NCI-H1694 treated with DMSO at 0.1 percent for 48 hours (cell line): ENCODE data around the gene RAP1GAP2.
"Not testable (repeated sequence)": the region's sequence is repeated elsewhere in the genome, so short reads cannot be mapped to it uniquely, and the experiment has no call there.

ENCODE experiments used
- DNase-seq: peaks from one replicate; lab custom pipeline; 2025; lab: John Stamatoyannopoulos, UW

RAP1GAP2 gene

DNA sequence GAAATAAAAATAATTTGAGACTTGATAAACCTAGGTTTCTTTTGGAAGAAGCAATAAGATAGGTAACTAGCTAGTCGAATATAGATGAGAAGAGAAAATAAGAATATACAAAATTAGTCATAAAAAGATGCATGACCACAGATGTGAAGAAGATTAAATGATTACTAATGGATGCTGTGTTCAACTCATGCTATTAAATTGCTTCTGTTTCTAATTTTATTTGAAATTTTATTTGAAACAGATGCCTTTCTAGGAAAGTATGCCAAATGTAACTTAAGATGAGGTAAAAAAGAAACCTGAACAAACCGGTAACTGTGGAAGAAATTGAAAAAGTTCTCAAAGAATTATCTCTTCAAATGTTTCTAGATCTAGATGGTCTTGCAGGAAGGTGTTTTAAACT is 175.6 kb downstream of the RAP1GAP2 start:
- DNase-seq, result no peak

DNA sequence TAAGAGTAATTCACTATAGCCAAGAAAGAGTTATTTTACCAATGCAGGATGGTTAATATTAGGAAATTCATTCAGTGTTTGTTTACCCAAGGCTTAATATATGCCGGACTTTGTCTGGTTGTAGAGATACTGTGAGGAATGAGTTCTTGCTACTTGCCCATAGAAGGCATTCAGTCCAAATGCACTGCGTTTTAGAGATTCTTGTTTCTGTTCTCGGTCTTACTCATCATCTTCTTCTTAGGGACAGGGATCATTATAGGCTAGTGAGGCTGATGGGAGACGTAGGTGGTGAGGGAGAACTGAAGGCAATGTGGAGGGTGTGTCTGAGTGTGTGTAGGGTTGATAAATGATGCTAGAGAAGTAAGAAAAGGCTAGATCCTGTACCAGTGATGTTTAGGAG is 176.5 kb downstream of the RAP1GAP2 start:
- no peak for DNase-seq

DNA sequence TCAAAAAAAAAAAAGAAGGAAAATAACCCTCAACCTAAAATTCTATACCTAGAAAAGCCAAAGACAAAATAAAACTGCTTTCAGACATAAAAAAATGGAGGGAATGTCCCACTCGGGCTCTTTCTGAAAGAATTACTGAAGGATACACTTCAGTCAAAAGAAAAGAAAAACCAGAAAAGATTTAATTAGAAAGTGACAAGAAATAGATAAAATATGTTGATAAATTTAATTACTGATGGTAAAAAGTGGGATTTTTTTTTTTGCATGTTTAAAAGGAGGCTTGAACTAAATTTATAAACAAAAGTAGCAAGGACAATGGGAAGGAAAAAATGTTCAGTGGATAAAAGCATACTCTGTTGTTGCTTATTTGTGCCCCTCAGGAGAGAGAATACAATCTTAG is 178.1 kb downstream of the RAP1GAP2 start:
- DNase-seq, result no peak

- no peak for DNase-seq
Observed at GRCh38 chr17:2975469-2975958, 179.3 kb downstream of the RAP1GAP2 start.

DNA sequence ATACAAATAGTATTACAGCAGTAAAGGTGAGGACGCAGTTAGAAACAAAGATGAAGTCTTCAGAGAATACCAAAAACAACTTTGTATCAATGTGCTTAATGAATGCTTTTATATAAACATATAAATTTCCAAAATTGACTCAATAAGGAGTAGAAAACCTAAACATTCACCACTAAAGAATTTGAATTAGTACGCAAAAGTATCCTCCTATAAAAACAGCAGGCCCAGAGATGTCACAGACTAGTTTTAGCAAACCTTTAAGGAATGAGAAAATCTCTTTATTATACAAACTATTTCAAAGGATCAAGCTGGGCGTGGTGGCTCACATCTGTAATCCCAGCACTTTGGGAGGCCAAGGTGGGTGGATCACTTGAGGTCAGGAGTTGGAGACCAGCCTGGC is 180.9 kb downstream of the RAP1GAP2 start:
- DNase-seq, result no peak

DNA sequence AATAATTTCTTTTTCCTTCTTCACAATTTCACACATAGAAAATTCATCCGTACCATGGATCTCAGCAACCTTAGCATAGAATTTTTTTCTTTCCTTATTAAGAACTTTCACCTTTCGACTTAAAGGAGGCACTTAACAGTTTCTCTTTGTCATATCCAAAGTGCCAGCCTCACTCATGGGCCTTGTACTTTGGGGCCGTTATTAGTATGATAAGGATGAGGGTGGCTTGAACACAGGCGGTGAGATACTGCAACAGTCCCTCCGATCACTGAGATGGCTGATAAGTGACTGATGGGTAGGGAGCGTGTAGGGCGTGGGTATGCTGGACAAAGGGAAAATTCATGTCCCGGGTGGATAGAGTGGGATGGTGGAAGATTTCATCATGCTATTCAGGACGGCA is 181.9 kb downstream of the RAP1GAP2 start:
- no peak for DNase-seq

- DNase-seq, result no peak
Observed at GRCh38 chr17:2978991-2979390, 182.8 kb downstream of the RAP1GAP2 start.

- no peak for DNase-seq
Observed at GRCh38 chr17:2980211-2980903, 184.1 kb downstream of the RAP1GAP2 start.

GRCh38 chr17:2980904-2981246 is 184.6 kb downstream of the RAP1GAP2 start:
- no peak for DNase-seq

DNA sequence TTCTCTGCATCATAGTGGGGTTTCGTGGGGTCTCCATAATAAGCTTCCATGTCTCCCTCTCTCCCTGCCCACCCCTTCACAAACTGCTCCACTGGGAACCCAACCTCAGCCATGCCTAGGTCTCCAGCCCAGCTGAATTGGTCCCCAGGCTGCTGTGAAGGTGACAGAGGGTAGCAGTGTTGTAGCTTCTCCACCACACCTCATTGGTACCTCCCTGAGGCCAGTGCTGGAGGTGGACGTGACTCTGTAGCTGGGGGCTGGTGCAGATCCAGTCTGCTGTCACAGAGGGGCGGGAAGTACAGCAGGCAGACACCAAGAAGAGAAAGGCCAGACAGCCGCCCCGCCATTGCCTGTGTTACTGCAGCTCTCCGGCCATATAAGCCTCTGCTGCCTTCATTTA is 185.1 kb downstream of the RAP1GAP2 start:
- DNase-seq, result no peak

DNA sequence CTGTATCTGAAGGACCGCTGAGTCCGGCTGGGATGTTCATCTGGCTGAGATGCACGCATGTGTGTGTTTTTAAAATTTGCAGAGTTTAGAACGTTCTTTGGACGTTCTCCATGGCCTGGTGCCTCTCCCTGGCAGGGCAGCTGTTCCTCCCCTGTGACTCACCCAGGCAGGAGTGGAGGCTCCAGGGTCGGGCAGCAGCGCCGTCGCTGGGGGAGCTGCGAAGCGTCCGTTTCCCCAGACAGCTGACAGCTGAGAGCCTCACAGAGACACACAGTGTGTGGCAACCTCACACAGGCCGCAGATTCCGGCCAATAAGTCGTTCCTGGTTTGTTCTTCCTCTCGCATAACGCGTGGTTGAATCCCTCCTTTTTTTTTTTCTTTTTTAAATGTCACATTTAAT is 186.6 kb downstream of the RAP1GAP2 start:
- DNase-seq, result peak; percentile 73

- DNase-seq, result no peak
Observed at GRCh38 chr17:2983255-2983654, 187.0 kb downstream of the RAP1GAP2 start.

DNA sequence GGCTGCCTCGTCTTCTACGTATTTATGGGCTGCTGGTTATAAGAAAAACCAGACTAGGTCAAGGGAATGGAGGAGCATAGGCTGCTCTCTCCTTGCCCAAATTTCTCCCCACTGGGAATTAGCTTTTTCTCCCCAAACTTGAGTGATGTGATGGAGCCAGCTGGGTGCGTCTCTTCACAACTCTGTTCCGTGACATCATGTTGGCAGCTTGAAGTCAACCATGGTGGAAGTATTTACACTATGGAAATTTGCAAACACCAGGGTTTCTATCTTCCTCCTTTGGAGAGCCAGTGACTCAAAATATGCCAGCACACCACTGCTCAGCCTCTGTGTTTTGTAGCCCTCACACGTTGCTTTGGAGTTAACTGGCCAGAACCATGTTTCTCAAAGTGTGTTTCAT is 189.1 kb downstream of the RAP1GAP2 start:
- no peak for DNase-seq

DNA sequence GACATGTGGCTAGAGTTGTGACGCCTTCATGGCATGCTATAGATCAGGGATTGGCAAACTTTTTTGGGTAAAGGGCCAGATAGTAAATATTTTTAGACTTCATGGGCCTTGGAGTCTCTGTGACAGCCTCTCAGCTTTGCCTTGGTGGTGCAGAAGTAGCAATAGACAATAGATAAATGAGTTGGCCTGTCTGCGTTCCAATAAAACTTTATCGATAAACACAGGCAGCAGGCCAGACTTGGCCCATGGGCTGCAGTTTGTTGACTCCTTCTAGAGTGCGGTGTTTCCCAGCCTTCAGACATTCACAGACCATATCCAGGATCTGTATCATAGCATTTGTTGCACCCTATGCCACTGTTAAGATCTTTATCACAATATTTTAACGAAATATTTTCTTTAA is 190.7 kb downstream of the RAP1GAP2 start:
- DNase-seq, result no peak

DNA sequence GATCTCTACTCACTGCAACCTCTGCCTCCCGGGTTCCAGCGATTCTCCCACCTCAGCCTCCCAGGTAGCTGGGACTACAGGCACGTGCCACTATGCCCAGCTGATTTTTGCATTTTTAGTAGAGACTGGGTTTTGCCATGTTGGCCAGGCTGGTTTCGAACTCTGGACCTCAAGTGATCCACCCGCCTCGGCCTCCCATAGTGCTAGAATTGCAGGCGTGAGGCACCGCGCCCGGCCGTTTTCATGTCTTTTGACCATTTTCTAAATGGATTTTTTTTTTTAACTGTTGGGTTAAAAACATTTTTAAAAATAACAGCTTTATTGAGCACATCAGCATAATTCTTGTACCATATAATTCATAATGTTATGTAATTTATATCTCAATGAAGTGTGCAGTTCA is 193.2 kb downstream of the RAP1GAP2 start:
- DNase-seq, result not testable (repeated sequence)

DNA sequence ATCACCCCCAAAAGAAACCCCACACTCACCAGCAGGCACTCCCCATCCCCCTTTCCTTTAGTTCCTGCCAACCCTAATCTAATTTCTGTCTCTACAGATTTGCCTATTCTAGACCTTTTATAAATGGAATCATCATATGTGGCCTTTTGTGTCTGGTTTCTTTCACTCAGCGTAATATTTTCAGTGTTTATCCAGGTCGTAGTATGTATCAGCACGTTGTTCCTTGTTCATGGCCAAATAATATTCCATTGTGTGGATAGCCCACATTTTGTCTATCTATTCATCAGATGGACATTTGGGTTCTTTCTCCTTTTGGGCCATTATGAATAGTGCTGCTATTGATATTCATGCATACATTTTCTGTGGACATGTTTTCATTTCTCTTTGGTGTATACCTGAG is 193.6 kb downstream of the RAP1GAP2 start:
- no peak for DNase-seq

- DNase-seq, result no peak
Observed at GRCh38 chr17:2990396-2990795, 194.2 kb downstream of the RAP1GAP2 start.

- DNase-seq, result not testable (repeated sequence)
Observed at GRCh38 chr17:2991396-2992180, 195.3 kb downstream of the RAP1GAP2 start.

DNA sequence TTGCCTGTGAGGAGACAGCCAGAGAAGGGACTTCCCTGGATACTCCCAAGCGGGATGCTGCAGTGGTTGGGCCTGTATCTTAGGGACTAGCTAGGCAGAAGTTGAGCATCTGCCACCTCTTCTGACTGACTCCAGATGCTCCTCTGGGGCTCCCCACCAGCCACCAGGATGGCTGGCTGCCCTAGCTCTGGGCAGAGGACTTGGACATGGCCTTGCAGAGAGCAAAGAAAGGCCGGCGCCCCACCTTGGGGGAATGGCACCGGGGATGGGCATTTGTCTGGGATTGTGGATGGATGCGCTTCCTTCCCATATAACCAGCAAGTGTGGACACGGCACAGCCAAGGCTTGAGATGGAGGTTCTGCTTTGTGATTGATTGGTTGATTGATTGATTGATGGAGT is 198.2 kb downstream of the RAP1GAP2 start:
- no peak for DNase-seq

GRCh38 chr17:2995377-2995776 is 199.1 kb downstream of the RAP1GAP2 start:
- DNase-seq, result no peak

GRCh38 chr17:2995886-2996809 is 199.9 kb downstream of the RAP1GAP2 start:
- DNase-seq, result no peak
